Thoracic aorta (tissue), 2 donors: ENCODE results near the gene PRMT9. TPM values are rescaled to one million over a fixed set of nuclear protein-coding genes. Genes with fewer than 3 reads are reported as not detected.

ENCODE experiments used
- ATAC-seq: fragments of 150-250 bp; one replicate; pipeline ENCODE4 v1.8.0; 2017; ENCODE audit warnings: low read depth; ENCODE audit not compliant: insufficient number of reproducible peaks, low FRiP score
- DNase-seq: peaks from one replicate; pipeline ENCODE4 v3.0.0-alpha.2; 2020; ENCODE audit warnings: low spot score
- H3K27ac ChIP-seq, 2 donors: fragments of 200-600 bp; sonication (generic); 1 replicate in 1 of 2; 2 replicates in 1 of 2; pipeline ENCODE4 v1.5.1; 2016; ENCODE audit warnings: mild to moderate bottlenecking in 2 of 2, moderate library complexity in 2 of 2
- H3K27me3 ChIP-seq: fragments of 200-600 bp; sonication (generic); replicated peaks from 2 replicates; pipeline ENCODE4 v1.6.0; 2016; ENCODE audit warnings: mild to moderate bottlenecking; ENCODE audit not compliant: insufficient read depth
- H3K36me3 ChIP-seq: fragments of 200-600 bp; sonication (generic); one replicate; pipeline ENCODE4 v1.5.1; 2016
- H3K4me1 ChIP-seq, 2 donors: fragments of 200-600 bp; sonication (generic); 1 replicate in 1 of 2; 2 replicates in 1 of 2; pipeline versions ENCODE4 v1.5.1 to v1.6.0; 2016; ENCODE audit warnings: low read depth in 2 of 2, mild to moderate bottlenecking in 1 of 2; ENCODE audit not compliant: control insufficient read depth in 1 of 2
- H3K4me3 ChIP-seq: fragments of 200-600 bp; sonication (generic); 2 replicates; pipeline ENCODE4 v1.5.1; 2016; ENCODE audit warnings: mild to moderate bottlenecking
- H3K9me3 ChIP-seq: fragments of 200-600 bp; sonication (generic); 2 replicates; pipeline ENCODE4 v1.5.1; 2016
- CTCF ChIP-seq: fragments of 200-600 bp; sonication (generic); IDR thresholded peaks from one replicate; pipeline ENCODE4 v1.5.1; 2019; ENCODE audit warnings: antibody characterized with exemption
- total RNA-seq, 2 donors: library from RNA; depleted of rRNA; stranded (reverse); fragments of >200 nt; gene quantifications; one replicate each; pipeline versions ENCODE4 v1.1.0 to v1.2.3, GENCODE V29; 2016

Gene PRMT9
- total RNA-seq, 2 donors from 2014 or later, result 3.5 to 11.9 TPM

- Histone ChIP-seq H3K4me1 (no peaks in the 10 kb centered on the region), H3K9me3 (no peaks in the 10 kb centered on the region), H3K4me3 (no peak overlapping the region), H3K36me3 (peaks cover 16% of the 10 kb centered on the region), H3K27ac (no peak overlapping the region), H3K27me3 (no peaks in the 10 kb centered on the region)
- ATAC-seq, result no peak
- TF ChIP-seq CTCF, result no peak
- DNase-seq, result no peak
Measured at GRCh38 chr4:147635348-147635747, 48.6 kb downstream of the PRMT9 start.

GRCh38 chr4:147633643-147634042, 50.3 kb downstream of the PRMT9 start:
- Histone ChIP-seq H3K27ac (no peak overlapping the region), H3K4me3 (no peak overlapping the region), H3K9me3 (no peaks in the 10 kb centered on the region), H3K27me3 (no peaks in the 10 kb centered on the region), H3K36me3 (peaks cover 19% of the 10 kb centered on the region), H3K4me1 (no peaks in the 10 kb centered on the region)
- TF ChIP-seq CTCF, result no peak
- ATAC-seq (no peak), DNase-seq (no peak)

- no peak for TF ChIP-seq CTCF
- no peaks in the 10 kb centered on the region for H3K9me3 ChIP-seq
- no peak overlapping the region for H3K27ac ChIP-seq
- DNase-seq (no peak), ATAC-seq (no peak)
- H3K4me1 ChIP-seq, result no peaks in the 10 kb centered on the region
- H3K4me3 ChIP-seq, result no peak overlapping the region
- H3K27me3 ChIP-seq, result no peaks in the 10 kb centered on the region
- H3K36me3 ChIP-seq, result peaks cover 19% of the 10 kb centered on the region
Measured at GRCh38 chr4:147633113-147633512, 50.9 kb downstream of the PRMT9 start.

- H3K27me3 ChIP-seq, result no peaks in the 10 kb centered on the region
- no peak for ATAC-seq
- no peak overlapping the region for H3K4me3 ChIP-seq
- no peak overlapping the region for H3K27ac ChIP-seq
- no peak for TF ChIP-seq CTCF
- no peaks in the 10 kb centered on the region for H3K9me3 ChIP-seq
- DNase-seq, result no peak
- H3K4me1 ChIP-seq, result no peaks in the 10 kb centered on the region
- H3K36me3 ChIP-seq, result peaks cover 22% of the 10 kb centered on the region
Measured at GRCh38 chr4:147629783-147630730, 53.9 kb downstream of the PRMT9 start.

- no peaks in the 10 kb centered on the region for H3K27me3 ChIP-seq
- no peak overlapping the region for H3K4me3 ChIP-seq
- H3K36me3 ChIP-seq, result peaks cover 22% of the 10 kb centered on the region
- ATAC-seq, result no peak
- DNase-seq, result no peak
- H3K27ac ChIP-seq, result no peak overlapping the region
- H3K9me3 ChIP-seq, result no peaks in the 10 kb centered on the region
- H3K4me1 ChIP-seq, result no peaks in the 10 kb centered on the region
- TF ChIP-seq CTCF, result no peak
Measured at GRCh38 chr4:147628415-147628814, 55.5 kb downstream of the PRMT9 start.
